ENCODE results near the gene KCNQ1.

DNA sequence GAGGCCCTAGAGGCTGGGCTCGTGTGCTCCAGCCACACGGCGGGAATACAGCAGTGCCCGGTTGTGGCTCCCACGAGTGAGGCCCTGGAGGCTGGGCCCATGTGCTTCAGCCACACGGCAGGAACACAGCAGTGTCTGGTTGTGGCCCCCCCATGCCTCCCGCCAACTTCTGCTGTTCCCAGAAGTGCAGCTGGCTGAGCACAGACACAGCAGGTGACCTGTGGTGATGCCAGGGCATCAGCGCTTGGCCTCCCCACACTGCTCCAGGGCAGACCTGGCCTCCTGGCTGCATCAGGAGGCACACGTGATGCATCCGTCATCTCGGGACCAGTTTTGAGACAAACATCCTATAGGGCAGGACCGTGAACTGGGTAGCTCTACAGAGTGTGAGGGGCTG lies 144.7 kb downstream of the KCNQ1 start:
- no peak for TF ChIP-seq POLR2AphosphoS5 (IDR thresholded peaks at IDR 0.05)
- TF ChIP-seq, protein P1, sequence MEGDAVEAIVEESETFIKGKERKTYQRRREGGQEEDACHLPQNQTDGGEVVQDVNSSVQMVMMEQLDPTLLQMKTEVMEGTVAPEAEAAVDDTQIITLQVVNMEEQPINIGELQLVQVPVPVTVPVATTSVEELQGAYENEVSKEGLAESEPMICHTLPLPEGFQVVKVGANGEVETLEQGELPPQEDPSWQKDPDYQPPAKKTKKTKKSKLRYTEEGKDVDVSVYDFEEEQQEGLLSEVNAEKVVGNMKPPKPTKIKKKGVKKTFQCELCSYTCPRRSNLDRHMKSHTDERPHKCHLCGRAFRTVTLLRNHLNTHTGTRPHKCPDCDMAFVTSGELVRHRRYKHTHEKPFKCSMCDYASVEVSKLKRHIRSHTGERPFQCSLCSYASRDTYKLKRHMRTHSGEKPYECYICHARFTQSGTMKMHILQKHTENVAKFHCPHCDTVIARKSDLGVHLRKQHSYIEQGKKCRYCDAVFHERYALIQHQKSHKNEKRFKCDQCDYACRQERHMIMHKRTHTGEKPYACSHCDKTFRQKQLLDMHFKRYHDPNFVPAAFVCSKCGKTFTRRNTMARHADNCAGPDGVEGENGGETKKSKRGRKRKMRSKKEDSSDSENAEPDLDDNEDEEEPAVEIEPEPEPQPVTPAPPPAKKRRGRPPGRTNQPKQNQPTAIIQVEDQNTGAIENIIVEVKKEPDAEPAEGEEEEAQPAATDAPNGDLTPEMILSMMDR (IDR thresholded peaks at IDR 0.05) = no peak
